Left ventricle myocardium inferior (tissue), 1 donor: ENCODE results near the gene GFRA4. TPM values are rescaled to one million over a fixed set of nuclear protein-coding genes. Genes with fewer than 3 reads are reported as not detected.

Experiments used
- DNase-seq: peaks from one replicate; pipeline ENCODE4 v3.0.0-alpha.2; 2020
- H3K27ac ChIP-seq: fragments of 200-600 bp; replicated peaks from 2 replicates; pipeline ENCODE4 v1.8.0; 2021
- H3K27me3 ChIP-seq: fragments of 200-600 bp; 2 replicates; pipeline ENCODE4 v1.8.0; 2021; ENCODE audit warnings: low read depth
- H3K36me3 ChIP-seq: fragments of 200-600 bp; 2 replicates; pipeline ENCODE4 v1.8.0; 2021
- H3K4me1 ChIP-seq: fragments of 200-600 bp; 2 replicates; pipeline ENCODE4 v1.8.0; 2021
- H3K4me3 ChIP-seq: fragments of 200-600 bp; 2 replicates; pipeline ENCODE4 v1.8.0; 2021; ENCODE audit warnings: mild to moderate bottlenecking, moderate library complexity
- H3K9me3 ChIP-seq: fragments of 200-600 bp; replicated peaks from 2 replicates; pipeline ENCODE4 v1.8.0; 2021
- CTCF ChIP-seq: fragments of 200-600 bp; IDR thresholded peaks from 2 replicates; pipeline ENCODE4 v1.8.0; 2021; ENCODE audit warnings: antibody characterized with exemption, mild to moderate bottlenecking, borderline replicate concordance
- intact Hi-C: fragments of 100-400 bp; cut with micrococcal nuclease; formaldehyde crosslinking; loops from one replicate; pipeline ENCODE4 v1.11.0; 2022
- total RNA-seq: library from RNA; stranded (reverse); fragmentation: NEBNext Ultra II Directional; extraction: Animal tissue kit (Norgen Biotek cat#: 25700); gene quantifications from one replicate; pipeline ENCODE4 v1.2.1, GENCODE V29; 2021
- donor health status: DM: no; HTN: yes; CAD: no; lungs with severe emphysema.

The GFRA4 gene
- total RNA-seq, 1 donor from 2014 or later, result not detected

GRCh38 chr20:3677733-3678132 is 14.5 kb upstream of the GFRA4 start:
- Histone ChIP-seq H3K36me3 (no peaks in the 10 kb centered on the region), H3K27ac (peak overlapping the region; percentile 83), H3K9me3 (no peaks in the 10 kb centered on the region), H3K27me3 (peaks cover 66% of the 10 kb centered on the region), H3K4me3 (no peak overlapping the region), H3K4me1 (peaks cover 49% of the 10 kb centered on the region)
- peak; percentile 41 for DNase-seq
- TF ChIP-seq CTCF, result no peak
- intact Hi-C loops, result loop anchor here (2.0 kb wide), 1 partner anchor 33 kb away; no protein-coding TSS in a partner anchor

- peaks cover 66% of the 10 kb centered on the region for H3K27me3 ChIP-seq
- no peaks in the 10 kb centered on the region for H3K36me3 ChIP-seq
- H3K27ac ChIP-seq, result no peak overlapping the region
- intact Hi-C loops, result no loop called here
- no peaks in the 10 kb centered on the region for H3K9me3 ChIP-seq
- no peak for DNase-seq
- H3K4me1 ChIP-seq, result peaks cover 36% of the 10 kb centered on the region
- no peak for TF ChIP-seq CTCF
- no peak overlapping the region for H3K4me3 ChIP-seq
These were observed 12.0 kb upstream of the GFRA4 start for GRCh38 chr20:3674995-3675900.

- Histone ChIP-seq H3K4me3 (no peak overlapping the region), H3K27me3 (peaks cover 67% of the 10 kb centered on the region), H3K4me1 (peaks cover 37% of the 10 kb centered on the region), H3K9me3 (no peaks in the 10 kb centered on the region), H3K27ac (no peak overlapping the region), H3K36me3 (no peaks in the 10 kb centered on the region)
- no peak for TF ChIP-seq CTCF
- no peak for DNase-seq
- intact Hi-C loops, result no loop called here
These were observed 11.2 kb upstream of the GFRA4 start for GRCh38 chr20:3674447-3674846.

- TF ChIP-seq CTCF, result no peak
- H3K9me3 ChIP-seq, result no peaks in the 10 kb centered on the region
- H3K27ac ChIP-seq, result no peak overlapping the region
- intact Hi-C loops, result no loop called here
- no peak for DNase-seq
- peak overlapping the region; percentile 46 for H3K4me3 ChIP-seq
- no peaks in the 10 kb centered on the region for H3K36me3 ChIP-seq
- peaks cover 36% of the 10 kb centered on the region for H3K4me1 ChIP-seq
- peaks cover 72% of the 10 kb centered on the region for H3K27me3 ChIP-seq
These were observed 10.2 kb upstream of the GFRA4 start for GRCh38 chr20:3673221-3674070.

- peak overlapping the region; percentile 46 for H3K4me3 ChIP-seq
- intact Hi-C loops, result no loop called here
- TF ChIP-seq CTCF, result no peak
- H3K27ac ChIP-seq, result no peak overlapping the region
- peaks cover 77% of the 10 kb centered on the region for H3K27me3 ChIP-seq
- no peaks in the 10 kb centered on the region for H3K36me3 ChIP-seq
- no peak for DNase-seq
- H3K4me1 ChIP-seq, result peaks cover 28% of the 10 kb centered on the region
- no peaks in the 10 kb centered on the region for H3K9me3 ChIP-seq
These were observed 9.5 kb upstream of the GFRA4 start for GRCh38 chr20:3672547-3673171.
